HG02623 (cell line): ENCODE results near the gene OR51E1.

Experiments used
- ATAC-seq: cut with Tn5 transposase; IDR thresholded peaks from one replicate; pipeline ENCODE4 v1.9.1; 2021; ENCODE audit warnings: moderate library complexity; ENCODE audit not compliant: unreplicated experiment

The OR51E1 gene, protein sequence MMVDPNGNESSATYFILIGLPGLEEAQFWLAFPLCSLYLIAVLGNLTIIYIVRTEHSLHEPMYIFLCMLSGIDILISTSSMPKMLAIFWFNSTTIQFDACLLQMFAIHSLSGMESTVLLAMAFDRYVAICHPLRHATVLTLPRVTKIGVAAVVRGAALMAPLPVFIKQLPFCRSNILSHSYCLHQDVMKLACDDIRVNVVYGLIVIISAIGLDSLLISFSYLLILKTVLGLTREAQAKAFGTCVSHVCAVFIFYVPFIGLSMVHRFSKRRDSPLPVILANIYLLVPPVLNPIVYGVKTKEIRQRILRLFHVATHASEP

DNA sequence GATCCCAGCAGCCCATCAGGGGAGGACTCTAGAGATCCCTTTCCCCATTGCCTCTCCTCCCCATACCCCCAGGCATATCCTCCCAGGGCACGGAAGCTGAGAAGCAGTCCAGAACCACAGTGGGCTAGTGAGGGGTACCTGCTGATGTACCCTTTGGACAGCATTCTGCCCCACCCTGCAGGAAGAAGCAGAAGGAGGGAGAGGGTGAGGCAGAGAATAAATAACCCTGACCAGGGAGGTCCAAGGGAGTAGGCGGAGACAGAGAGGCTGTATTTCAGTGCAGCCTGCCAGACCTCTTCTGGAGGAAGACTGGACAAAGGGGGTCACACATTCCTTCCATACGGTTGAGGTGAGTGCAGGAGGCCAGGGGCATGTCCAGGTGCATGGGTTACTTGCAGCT lies at the start of gene OR51E1:
OR51E1 (plus strand) TSS at position 301 of the 400 bp plus-strand sequence. CDS start 8,545 bp downstream, outside the sequence.
- ATAC-seq = no peak

DNA sequence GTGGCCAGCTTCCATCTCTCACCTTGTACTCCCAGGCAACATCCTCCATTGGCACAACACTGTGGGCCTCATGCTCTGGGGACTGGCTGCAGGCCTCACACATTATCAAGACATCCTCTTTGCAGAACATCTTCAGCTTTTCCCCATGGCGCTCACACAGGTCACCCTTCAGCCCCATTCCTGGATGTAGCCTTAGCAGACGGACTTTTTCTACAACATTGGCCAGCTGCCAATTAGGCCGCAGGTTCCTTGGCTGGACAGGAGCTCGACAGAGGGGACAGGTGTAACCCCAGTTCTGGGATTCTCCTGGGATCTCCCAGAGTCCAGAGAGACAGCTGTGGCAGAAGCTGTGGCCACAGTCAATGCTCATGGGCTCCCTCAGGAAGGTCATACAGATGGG lies 38.7 kb upstream of the OR51E1 start:
- no peak for ATAC-seq

DNA sequence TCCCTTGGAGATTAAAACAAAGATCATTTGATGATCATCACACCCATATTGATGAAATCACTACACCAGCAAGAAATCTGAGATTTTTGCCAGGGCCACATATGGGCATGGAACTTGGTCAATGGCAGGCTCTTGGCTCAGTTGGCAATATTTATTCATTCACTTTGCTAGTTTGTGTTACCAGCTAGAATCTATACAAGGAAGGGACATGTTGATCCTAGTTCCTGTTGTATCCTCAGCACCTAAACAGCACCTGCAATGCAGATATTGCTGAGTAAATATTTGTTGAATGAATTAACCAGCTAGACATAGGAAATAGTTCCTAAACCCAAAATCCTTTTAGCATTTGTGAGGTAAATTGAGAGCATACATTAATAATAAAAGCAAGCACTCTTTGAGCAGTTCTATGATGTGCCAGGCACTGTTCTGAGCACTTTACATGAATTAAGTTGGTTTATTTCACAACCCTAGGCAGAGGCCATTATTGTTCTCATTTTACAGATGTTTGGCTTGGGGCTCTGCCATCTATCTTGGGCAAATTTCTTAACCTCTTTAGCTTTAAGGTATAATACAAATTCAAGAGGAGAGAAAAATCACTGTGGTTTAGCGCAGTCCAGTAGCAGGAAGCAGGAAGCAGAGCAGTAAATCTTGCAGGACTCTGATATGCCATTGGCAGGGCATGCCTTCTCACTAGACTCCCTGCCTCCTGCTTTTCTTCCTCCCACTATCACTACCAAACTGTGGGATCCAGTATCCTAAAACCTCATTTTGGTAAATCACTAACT lies 37.4 kb upstream of the OR51E1 start:
- no peak for ATAC-seq

DNA sequence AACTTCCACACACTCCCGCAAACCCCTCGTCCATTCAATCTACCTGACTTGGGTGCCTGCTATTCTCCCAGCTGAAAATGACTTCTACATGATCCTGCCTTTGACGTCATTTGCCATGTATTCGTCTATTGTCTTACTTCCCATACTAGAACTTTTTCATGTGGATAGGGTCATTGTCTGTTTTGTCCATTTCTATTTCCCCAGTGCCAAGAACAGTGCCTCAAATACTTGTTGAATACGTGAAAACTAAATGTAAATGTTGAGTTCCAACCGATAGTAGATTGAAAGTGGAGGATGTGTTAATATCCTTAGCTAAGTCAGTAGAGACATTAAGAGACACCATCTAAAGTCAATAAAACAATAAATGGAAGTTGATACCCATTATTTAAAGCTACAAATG lies 36.7 kb upstream of the OR51E1 start:
- no peak for ATAC-seq

DNA sequence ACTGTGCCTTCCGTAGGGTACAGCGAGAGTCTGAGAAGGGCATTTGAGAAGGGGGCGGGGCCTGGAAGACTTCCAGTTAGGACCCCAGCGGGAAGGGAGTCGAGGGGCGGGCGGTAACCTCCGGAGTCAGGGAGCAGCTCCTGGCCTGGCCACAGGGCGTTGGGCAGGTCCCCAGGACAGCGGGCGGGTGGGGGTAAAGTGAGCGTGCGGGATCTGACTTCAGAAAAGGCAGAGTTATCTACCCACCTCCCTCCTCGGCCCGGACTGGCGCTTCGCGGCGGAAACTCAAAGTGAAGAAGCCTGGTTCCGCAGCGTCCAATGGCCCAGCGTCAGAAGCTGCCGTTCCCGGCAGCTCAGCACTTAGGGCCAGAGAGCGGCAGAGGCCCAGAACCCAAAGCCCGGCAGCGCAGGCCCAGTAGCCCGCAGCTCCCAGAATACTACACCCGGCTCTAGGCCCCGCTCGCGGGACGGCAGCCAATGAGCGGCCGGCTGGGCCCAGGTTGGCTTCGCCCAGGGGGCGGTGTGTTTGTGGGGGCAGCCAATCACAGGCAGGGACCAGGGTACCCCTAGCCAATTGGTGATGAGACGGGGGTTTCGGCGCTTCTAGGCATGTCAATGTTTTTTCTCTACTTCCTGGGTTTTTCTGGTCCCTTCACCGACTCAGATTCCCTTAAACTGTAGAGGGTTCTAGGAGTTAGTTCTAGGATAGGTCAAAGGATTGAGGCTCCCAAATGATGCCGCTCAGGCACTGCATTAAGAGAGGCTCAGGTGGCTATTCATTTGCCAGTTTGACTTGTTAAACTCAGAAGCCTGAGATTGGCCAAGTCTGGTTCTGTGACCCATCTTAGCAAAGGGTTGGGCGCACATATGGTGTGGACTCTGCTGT lies 35.8 kb upstream of the OR51E1 start, which contains the start of gene TRIM68:
TRIM68 (minus strand) TSS at position 451 of the 886 bp plus-strand sequence. CDS start 2,727 bp downstream, outside the sequence.
- ATAC-seq = peak; percentile 100

DNA sequence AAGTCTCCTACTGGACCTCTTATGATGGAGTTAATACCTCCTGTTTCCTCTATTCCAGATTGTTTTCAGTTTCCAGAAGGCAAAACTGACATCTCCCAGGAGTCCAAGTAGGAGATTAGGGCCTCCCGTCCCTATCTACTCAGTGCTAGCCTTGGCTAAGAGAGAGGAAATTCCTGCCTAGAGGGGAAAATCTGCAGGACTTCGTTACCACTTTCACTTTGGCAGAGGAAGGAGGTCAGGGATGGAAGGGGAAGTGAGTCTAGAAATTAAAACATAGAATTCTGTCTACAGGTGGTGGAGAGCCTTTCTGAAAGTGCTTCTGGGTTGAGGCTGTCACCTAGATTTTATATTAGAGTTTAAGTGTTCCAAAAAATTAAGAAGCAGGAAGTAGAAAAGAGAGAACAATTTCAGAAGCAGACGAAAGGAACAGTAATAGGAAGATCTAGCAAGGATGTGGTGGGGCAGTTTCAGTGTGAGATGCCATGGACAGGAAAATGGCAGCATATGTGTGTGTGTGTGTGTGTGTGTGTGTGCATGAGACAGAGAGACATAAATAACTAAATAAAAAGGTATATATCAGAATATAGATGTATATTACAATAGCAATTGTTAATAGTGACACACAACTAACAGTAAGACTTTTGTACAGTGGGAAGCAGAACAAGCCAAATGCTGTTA lies 33.4 kb upstream of the OR51E1 start:
- ATAC-seq = no peak

DNA sequence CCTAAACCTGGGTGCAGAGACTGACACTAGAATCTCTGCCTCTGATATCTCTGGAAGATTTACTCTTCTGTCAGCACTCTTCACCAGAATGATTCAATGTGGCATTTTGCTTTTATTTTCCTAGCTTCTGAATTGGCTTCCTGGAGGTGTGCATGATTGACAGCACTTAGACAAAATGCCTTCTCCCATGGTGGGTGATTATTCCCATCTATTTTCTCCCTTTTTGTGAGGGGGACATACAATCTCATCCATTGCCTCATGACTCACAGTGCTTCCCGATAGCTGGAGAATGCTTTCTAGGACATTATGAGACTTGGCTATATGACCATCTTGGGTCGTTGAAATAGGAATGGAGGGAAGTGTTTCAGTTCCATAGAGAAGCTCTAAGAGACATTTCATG lies 31.8 kb upstream of the OR51E1 start:
- no peak for ATAC-seq

DNA sequence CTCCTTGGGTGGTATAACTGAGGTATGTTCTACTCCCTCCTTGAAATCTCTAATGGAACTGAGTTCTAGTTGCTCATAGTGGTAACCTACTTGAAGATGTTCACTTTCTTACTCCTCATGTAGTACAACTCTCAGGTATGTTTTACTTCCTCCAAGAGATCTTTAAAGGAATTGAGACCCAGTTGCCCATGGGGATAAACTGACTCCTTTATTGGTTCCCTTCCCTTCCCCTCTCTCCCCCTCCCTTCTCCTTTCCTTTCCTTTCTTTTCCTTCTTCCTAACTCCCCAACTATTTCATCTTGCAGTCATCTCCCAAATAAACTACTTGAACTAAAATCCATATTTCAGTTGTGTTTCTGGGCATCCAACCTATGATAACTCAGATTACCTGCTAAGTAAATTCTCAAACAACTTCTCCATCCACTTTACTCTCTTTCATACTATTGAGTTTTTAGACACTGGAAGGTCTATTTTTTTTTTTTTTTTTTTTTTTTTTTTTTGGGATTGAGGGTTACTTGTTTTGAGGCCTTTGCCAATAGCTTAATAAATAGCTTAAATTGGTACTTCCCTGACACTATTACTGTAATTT lies 27.8 kb upstream of the OR51E1 start:
- ATAC-seq = no peak

DNA sequence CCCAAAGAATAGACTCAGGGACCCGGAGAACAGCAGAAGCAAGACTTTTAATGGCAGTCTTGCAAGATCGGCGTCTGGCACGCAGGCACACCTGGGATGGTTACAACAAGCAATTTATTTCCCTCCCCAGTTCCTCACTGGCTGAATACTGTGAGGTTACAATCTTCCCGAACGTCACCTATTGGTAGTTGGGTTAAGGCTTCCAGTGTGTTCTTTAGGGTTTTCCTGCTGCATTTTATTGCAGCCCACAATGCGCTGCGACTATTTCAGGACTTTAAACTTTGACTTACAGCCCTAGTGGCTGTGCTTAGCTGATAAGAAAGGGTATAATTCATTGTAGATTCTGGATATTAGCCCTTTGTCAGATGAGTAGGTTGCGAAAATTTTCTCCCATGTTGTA lies 24.3 kb upstream of the OR51E1 start:
- no peak for ATAC-seq

DNA sequence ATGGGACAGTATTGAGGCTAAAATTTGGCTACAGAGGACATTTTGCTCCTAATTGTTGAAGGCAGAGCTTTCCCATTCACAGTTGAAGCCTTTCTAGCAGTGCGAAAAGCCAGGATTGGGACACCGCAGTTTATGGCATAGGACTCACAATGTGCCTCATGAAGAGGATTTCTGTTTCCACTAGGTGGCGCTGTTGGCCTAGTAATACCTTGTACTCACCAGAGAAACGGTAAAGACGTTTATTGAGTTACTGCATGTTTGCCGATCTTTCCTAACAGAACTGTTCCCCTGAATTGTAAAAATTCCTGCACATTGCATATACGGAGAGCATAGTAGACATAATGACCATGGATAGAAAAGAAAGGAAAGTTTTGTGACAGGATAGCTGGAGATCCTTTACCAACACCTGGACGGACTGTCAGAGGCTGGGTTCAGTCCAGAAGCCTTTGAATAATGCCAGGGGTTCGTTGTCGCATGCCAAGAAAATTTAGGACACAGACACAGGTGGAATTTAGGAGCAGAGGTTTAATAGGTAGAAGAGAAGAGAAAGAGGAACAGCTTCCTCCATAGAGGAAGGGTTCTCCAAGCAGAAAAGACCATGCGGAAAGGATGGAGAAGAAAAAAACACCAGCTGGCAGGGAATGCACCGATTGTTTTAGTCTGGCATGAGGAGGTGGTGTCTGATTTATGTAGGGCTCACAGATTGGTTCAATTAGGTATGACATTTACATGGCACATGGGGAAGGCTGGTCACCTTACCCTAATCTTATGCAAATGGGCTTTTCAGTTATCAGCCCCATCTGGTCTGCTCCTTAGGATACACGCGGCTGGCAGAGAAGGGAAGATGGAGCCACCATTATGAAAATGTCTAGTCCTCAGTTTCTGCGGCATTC lies 17.3 kb upstream of the OR51E1 start:
- no peak for ATAC-seq

DNA sequence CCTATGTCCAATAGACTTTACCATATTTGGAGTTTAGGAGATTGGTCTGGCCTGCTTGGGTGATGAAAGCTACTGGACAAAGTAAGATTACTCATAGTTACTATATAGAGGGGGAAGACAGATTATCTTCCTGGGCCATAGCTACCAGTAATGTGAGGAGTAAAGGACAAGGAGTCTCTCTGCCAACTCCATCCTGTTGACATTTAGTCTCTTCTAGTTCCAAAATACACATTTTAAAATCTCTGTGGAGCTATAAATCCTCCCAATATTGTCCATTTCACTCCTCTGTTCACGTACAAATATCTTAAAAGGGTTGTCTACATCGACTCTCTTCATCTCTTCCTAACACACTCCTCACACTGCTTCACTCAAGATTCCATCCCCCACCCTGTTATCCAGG lies 7.6 kb upstream of the OR51E1 start:
- ATAC-seq = no peak

DNA sequence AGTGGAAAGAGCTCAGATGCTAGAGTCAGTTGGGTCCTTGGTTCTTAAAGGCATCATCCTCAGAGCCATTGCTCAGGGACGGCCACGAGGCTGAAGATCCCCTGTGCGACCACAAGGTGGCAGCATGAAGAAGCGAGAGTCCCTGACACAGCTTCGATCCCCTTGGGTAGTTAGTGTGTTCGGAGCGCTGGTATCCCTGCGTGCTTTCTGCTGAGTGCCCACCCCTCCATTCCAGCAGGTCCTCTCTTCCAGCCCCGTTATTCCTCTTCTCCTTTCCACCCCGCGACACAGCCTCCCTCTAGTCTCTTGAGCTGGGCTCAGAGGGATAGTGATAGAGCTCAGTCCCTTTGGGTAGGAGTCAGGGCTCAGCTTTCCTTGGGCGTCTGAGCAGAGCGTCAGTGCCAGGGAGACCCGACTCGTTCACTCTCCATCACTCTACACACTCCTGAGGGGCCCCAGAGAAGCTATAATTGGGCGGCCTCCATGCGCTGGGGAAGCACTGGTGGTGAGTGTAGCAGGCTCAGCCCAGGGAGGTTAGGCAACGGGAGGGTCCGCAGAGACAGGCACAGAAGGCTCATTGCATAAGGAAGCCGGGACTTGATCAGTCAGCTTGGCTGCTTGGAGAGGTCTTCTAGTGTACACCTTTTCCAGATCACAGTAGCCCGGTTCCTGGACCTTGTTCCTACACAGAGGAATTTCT lies 6.7 kb upstream of the OR51E1 start, which contains the start of gene OR51D1:
OR51D1 (plus strand) TSS at position 516 of the 700 bp plus-strand sequence. CDS start 2,314 bp downstream, outside the sequence.
- peak; percentile 91 for ATAC-seq

DNA sequence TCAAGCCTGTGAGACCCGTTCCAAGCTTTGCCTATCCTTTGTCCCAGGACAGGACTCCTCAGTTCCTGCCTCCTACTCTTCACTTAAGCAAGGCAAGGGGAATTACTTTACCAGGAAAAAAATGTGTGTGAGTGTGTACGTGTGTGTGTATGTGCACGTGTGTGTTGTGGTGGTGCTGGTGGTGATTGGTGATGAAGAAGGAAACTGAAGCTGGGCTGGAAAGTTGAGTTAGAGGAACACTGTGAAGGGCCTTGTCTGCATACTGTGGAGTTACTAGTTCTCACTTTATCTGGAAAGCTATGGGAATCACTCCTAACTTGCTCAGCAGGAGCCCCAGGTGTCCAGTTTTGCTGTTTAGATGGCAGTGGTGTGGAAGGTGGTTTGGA lies 6.1 kb upstream of the OR51E1 start:
- no peak for ATAC-seq

DNA sequence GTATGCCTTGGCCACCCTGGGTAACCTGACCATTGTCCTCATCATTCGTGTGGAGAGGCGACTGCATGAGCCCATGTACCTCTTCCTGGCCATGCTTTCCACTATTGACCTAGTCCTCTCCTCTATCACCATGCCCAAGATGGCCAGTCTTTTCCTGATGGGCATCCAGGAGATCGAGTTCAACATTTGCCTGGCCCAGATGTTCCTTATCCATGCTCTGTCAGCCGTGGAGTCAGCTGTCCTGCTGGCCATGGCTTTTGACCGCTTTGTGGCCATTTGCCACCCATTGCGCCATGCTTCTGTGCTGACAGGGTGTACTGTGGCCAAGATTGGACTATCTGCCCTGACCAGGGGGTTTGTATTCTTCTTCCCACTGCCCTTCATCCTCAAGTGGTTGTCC lies 3.9 kb upstream of the OR51E1 start:
- ATAC-seq = no peak

DNA sequence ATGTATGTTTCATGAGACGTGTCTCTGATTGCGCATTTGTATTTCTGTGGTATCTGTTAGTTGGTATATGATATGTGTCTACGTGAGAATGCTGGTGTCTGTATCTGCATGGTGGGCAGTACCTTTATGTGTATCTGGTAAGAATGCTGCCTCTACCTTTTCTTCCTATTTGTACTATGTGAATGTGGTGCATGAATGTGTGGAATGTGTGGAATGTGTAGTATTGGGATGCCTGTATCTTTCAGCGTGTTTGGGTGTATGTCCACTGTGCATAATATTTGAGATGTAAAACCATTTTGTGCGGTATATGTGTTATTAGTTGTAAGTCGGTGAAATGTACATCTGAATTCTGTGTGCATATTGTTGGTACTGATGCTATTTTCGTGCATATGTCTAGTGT lies 2.3 kb upstream of the OR51E1 start:
- no peak for ATAC-seq

DNA sequence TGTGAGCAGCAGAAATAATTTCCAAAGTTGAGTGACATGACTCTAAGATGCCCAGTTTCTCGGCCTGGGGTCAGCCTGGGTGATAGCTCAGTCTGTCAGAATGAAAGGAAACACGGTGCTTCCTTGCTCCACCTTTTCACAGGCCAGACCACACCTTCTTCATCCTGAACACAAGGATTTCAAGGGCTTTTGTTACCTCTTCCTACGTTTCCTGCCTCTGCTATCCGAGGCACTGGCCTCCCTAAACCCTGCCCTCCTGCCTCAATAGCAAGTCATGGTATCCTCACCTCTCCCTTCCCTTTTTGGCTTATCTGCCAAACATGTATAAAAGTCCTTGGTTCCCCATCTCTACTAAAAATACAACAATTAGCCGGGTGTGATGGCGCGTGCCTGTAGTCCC lies 1.7 kb upstream of the OR51E1 start:
- ATAC-seq = no peak

DNA sequence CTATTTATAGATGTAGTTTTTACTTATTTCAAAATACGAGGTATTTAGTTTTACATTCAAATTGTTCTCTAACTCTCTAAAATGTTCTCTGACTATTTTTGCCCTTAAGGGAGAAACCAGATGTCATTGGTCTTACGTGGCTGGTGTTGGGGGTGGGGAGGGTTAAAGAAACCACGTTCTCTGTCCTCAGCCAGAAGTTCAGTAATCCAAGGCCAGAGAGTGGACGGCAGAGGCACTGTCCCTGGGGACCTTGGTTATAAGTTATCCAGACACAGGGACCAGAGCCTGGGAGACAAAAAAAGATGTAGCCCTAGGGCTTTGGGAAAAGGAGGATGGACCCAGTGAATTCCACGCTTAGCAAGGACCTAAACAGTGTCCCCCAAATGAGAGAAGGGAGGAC lies 706 bp upstream of the OR51E1 start:
- ATAC-seq = no peak

DNA sequence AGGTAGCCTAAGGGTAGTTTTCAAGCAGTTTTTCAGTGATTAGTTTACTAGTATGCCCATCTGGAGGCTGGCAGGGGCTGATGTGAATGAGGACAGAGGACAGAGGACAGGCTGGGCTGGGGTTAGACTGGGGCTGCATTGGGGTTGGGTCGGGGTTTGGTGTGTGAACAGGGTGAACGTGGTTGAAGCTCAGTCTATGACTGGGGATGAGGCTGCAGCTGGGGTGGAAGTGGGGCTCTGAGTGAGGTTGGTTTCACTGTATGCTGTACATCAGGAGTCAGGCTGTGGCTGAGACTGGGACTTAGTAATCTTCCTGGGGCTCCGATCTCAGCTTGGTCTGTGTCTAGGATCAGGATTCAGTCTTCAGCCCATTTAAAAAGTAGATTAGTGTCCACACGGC lies 451 bp downstream of the OR51E1 start:
- ATAC-seq = no peak

DNA sequence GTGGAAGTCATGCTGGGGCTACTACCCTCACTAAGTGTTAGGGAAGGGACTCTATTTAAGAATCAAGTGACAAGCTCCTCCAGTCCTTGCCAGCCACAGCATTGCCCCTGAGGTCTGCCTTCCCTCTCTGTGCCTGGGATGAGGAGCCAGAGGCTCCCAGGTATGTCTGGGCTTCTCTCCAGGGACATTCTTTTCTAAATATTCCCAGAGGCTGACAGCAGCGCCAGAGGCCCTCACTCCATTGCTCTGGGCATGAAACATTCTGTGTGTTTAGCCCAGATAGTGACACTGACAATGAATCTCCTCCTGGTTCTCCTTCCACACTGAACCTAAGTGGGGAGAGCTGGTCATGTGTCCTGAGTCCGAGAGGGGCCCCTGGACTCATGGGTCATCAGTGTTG lies 2.2 kb downstream of the OR51E1 start:
- ATAC-seq = no peak
